ENCODE measurements around the gene KCTD8. TPM values are rescaled to one million over a fixed set of nuclear protein-coding genes. Genes with fewer than 3 reads are reported as not detected.

KCTD8 gene
- total and polyA plus RNA-seq, 2 donors (not counting 3 experiments of a cell fraction or from before 2014, with no cell fraction given) = 0.36 to 0.80 TPM

DNA sequence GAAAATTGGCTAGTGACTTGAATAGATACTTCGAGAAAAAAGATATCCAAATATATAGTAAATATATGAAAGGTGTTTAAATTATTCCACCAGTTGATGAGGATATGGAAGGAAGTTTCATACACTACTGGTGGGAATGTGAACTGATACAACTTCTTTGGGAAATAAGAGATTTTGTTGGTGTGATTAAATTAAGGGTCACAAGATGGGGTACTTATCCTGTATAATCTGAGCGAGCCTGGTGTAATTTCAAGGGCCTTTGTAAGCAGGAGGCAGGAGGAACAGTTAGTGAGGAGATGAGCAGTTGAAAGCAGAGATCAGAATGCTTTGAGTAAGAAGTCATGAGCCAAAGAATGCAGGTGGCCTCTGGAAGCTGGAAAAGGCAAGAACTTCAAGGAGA, 192.2 kb downstream of the KCTD8 start:
- CTCF ChIA-PET = no interaction called here
- Histone ChIP-seq H2AFZ (ENCODE audit: low read depth, low read length) (no peak overlapping the region), H3K4me1 (ENCODE audit: control insufficient read depth, extremely low read depth, insufficient read depth, low read length) (no peaks in the 10 kb centered on the region), H3K36me3 (ENCODE audit: control insufficient read depth in 2 of 2, extremely low read depth in 1 of 2, insufficient read depth in 2 of 2, low read length in 2 of 2) (no peaks in the 10 kb centered on the region), H3K9ac (replicated peaks; ENCODE audit: extremely low read depth, insufficient read depth, low read length) (no peak overlapping the region), H3K9me3 (replicated peaks; ENCODE audit: control insufficient read depth, insufficient read depth, low read length) (no peaks in the 10 kb centered on the region), H4K20me1 (replicated peaks; ENCODE audit: control insufficient read depth, extremely low read depth, insufficient read depth, low read length) (no peaks in the 10 kb centered on the region), H3K9me1 (replicated peaks; ENCODE audit: control insufficient read depth, extremely low read depth, insufficient read depth, low read length) (no peaks in the 10 kb centered on the region), H3K4me2 (ENCODE audit: insufficient read depth, low read length) (no peak overlapping the region), H3K27me3 (ENCODE audit: control insufficient read depth in 2 of 2, insufficient read depth in 2 of 2, low read length in 2 of 2) (no peaks in the 10 kb centered on the region), H3K4me3 (replicated peaks in 1 of 3; ENCODE audit: insufficient read depth in 1 of 3, low read depth in 1 of 3, low read length in 3 of 3) (no peak overlapping the region), H3K27ac (ENCODE audit: insufficient read depth, low read depth, low read length) (no peak overlapping the region), H3K79me2 (ENCODE audit: control insufficient read depth, insufficient read depth, low read length) (no peaks in the 10 kb centered on the region)
- DNase-seq (ENCODE audit: low read depth, low spot score) = no peak
- no peak for FAIRE-seq
- dilution Hi-C loops (cut with MboI; ENCODE audit: extremely low pct_ligation_motif_present, low sequenced_read_pairs) (no loop called here), intact Hi-C loops (cut with micrococcal nuclease) (no loop called here)
- no peak for TF ChIP-seq GATA2 (IDR thresholded peaks at IDR 0.05; ENCODE audit: insufficient read depth, insufficient read length, low read depth, low read length)
- TF ChIP-seq, protein P1, sequence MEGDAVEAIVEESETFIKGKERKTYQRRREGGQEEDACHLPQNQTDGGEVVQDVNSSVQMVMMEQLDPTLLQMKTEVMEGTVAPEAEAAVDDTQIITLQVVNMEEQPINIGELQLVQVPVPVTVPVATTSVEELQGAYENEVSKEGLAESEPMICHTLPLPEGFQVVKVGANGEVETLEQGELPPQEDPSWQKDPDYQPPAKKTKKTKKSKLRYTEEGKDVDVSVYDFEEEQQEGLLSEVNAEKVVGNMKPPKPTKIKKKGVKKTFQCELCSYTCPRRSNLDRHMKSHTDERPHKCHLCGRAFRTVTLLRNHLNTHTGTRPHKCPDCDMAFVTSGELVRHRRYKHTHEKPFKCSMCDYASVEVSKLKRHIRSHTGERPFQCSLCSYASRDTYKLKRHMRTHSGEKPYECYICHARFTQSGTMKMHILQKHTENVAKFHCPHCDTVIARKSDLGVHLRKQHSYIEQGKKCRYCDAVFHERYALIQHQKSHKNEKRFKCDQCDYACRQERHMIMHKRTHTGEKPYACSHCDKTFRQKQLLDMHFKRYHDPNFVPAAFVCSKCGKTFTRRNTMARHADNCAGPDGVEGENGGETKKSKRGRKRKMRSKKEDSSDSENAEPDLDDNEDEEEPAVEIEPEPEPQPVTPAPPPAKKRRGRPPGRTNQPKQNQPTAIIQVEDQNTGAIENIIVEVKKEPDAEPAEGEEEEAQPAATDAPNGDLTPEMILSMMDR (IDR thresholded peaks at IDR 0.05; ENCODE audit: extremely low read depth in 1 of 2, insufficient read depth in 1 of 2, low read depth in 1 of 2, low read length in 2 of 2) = no peak
- POLR2A ChIA-PET = no interaction called here
- BruUV-seq (replicated peaks) = no TSS peak

DNA sequence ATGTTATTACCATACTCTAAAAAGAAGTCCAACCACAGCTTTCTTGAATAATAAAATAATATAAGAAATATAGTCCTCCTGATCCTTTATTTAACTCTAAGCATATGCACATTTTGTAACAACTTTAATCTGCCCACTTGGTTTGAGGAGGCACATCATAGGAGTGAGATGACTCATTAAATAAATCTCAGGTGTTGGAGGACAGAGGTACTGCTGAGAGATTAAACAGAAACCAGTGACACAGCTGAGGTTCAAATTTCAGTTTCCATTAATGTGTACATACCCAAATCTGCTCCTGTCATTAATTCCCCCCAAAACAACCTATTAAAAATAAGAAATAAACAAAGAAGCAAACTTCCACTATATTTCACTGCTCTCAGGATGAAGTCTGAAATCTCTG, 211.0 kb downstream of the KCTD8 start:
- intact Hi-C loops (cut with micrococcal nuclease) = no loop called here
- POLR2A ChIA-PET = no interaction called here
- no peaks in the 10 kb centered on the region for H3K9me3 ChIP-seq (replicated peaks; ENCODE audit: control insufficient read depth, insufficient read depth, low read length)
- no peak overlapping the region for H3K9ac ChIP-seq (replicated peaks; ENCODE audit: extremely low read depth, insufficient read depth, low read length)
- no peak for TF ChIP-seq POLR2AphosphoS5 (IDR thresholded peaks at IDR 0.05; ENCODE audit: insufficient read depth, low read depth, low read length)
- TF ChIP-seq GATA2 (IDR thresholded peaks at IDR 0.05; ENCODE audit: insufficient read depth, insufficient read length, low read depth, low read length) = no peak
- no peak for TF ChIP-seq FOS (IDR thresholded peaks at IDR 0.05; ENCODE audit: borderline replicate concordance, insufficient read depth, low read length)
- TF ChIP-seq JUN (IDR thresholded peaks at IDR 0.05; ENCODE audit: borderline replicate concordance, insufficient read depth, insufficient read length, low read depth) = no peak
- no peak for TF ChIP-seq POLR2A (IDR thresholded peaks at IDR 0.05; ENCODE audit: low read depth, low read length)
- no peak overlapping the region for H3K4me3 ChIP-seq (replicated peaks in 1 of 3; ENCODE audit: insufficient read depth in 1 of 3, low read depth in 1 of 3, low read length in 3 of 3)
- no peak for FAIRE-seq
- DNase-seq (ENCODE audit: low read depth, low spot score) = no peak
- dilution Hi-C loops (cut with MboI; ENCODE audit: extremely low pct_ligation_motif_present, low sequenced_read_pairs) = no loop called here
- CTCF ChIA-PET = no interaction called here
- no peaks in the 10 kb centered on the region for H3K27me3 ChIP-seq (ENCODE audit: control insufficient read depth in 2 of 2, insufficient read depth in 2 of 2, low read length in 2 of 2)
- no peaks in the 10 kb centered on the region for H3K36me3 ChIP-seq (ENCODE audit: control insufficient read depth in 2 of 2, extremely low read depth in 1 of 2, insufficient read depth in 2 of 2, low read length in 2 of 2)
- no peaks in the 10 kb centered on the region for H3K79me2 ChIP-seq (ENCODE audit: control insufficient read depth, insufficient read depth, low read length)
- no peaks in the 10 kb centered on the region for H3K4me1 ChIP-seq (ENCODE audit: control insufficient read depth, extremely low read depth, insufficient read depth, low read length)
- H3K27ac ChIP-seq (ENCODE audit: insufficient read depth, low read depth, low read length) = no peak overlapping the region
- H4K20me1 ChIP-seq (replicated peaks; ENCODE audit: control insufficient read depth, extremely low read depth, insufficient read depth, low read length) = no peaks in the 10 kb centered on the region
- no peaks in the 10 kb centered on the region for H3K9me1 ChIP-seq (replicated peaks; ENCODE audit: control insufficient read depth, extremely low read depth, insufficient read depth, low read length)
- no TSS peak for BruUV-seq (replicated peaks)
- H2AFZ ChIP-seq (ENCODE audit: low read depth, low read length) = no peak overlapping the region
- H3K4me2 ChIP-seq (ENCODE audit: insufficient read depth, low read length) = no peak overlapping the region
